Neural cell (in vitro differentiated cells): Measurements from ENCODE around the gene ADD1. TPM values are rescaled to one million over a fixed set of nuclear protein-coding genes. Genes with fewer than 3 reads are reported as not detected.

Experiments
- H2AFZ ChIP-seq: fragments of 200-600, 300-800 bp; sonication (generic), shearing (Covaris generic); 2 replicates; pipeline ENCODE4 v1.6.0; 2014; ENCODE audit warnings: low read depth, mild to moderate bottlenecking, antibody characterized with exemption, low read length, moderate library complexity
- H3F3A ChIP-seq: fragments of 200-600 bp; shearing (Covaris generic); 2 replicates; pipeline ENCODE4 v1.6.1; 2016; ENCODE audit warnings: mild to moderate bottlenecking, moderate library complexity, mixed read lengths, antibody characterized with exemption, low read length; ENCODE audit not compliant: insufficient read depth, poor library complexity, severe bottlenecking
- H3K27ac ChIP-seq: fragments of 200-600, 300-800 bp; sonication (generic), shearing (Covaris generic); 2 replicates; pipeline ENCODE4 v1.5.1; 2014; ENCODE audit warnings: mild to moderate bottlenecking, low read length, moderate library complexity
- H3K27me3 ChIP-seq: fragments of 300-800, 200-600 bp; sonication (generic), shearing (Covaris generic); 2 replicates; pipeline ENCODE4 v1.6.0; 2014; ENCODE audit warnings: mild to moderate bottlenecking, low read depth, low read length, moderate library complexity; ENCODE audit not compliant: insufficient read depth
- H3K36me3 ChIP-seq: fragments of 300-800, 200-600 bp; sonication (generic), shearing (Covaris generic); 2 replicates; pipeline ENCODE4 v1.5.1; 2014; ENCODE audit warnings: mild to moderate bottlenecking, antibody characterized with exemption, low read length, moderate library complexity; ENCODE audit not compliant: insufficient read depth
- H3K4me2 ChIP-seq: fragments of 300-800, 200-600 bp; sonication (generic), shearing (Covaris generic); 2 replicates; pipeline ENCODE4 v1.6.0; 2014; ENCODE audit warnings: mild to moderate bottlenecking, low read length
- H3K4me3 ChIP-seq: fragments of 300-800, 200-600 bp; sonication (generic), shearing (Covaris generic); 2 replicates; pipeline ENCODE4 v1.5.1; 2014; ENCODE audit warnings: mild to moderate bottlenecking, low read length, moderate library complexity
- H3K79me2 ChIP-seq: fragments of 200-600 bp; shearing (Covaris generic); replicated peaks from 2 replicates; pipeline ENCODE4 v1.6.0; 2014; ENCODE audit warnings: mild to moderate bottlenecking, low read length, moderate library complexity; ENCODE audit not compliant: insufficient read depth
- H3K9ac ChIP-seq: fragments of 300-800, 200-600 bp; sonication (generic), shearing (Covaris generic); 2 replicates; pipeline ENCODE4 v1.6.1; 2016; ENCODE audit warnings: mild to moderate bottlenecking, low read length, mixed read lengths
- H3K9me2 ChIP-seq: fragments of 200-600 bp; shearing (Covaris generic); 2 replicates; pipeline ENCODE4 v1.6.1; 2016; ENCODE audit warnings: mild to moderate bottlenecking, low read length, mixed read lengths; ENCODE audit not compliant: insufficient read depth
- H3K9me3 ChIP-seq: fragments of 200-600, 300-800 bp; sonication (generic), shearing (Covaris generic); 2 replicates; pipeline ENCODE4 v1.6.1; 2016; ENCODE audit warnings: mild to moderate bottlenecking, mixed run types, low read length, moderate library complexity, mixed read lengths
- H4K20me1 ChIP-seq: fragments of 200-600 bp; shearing (Covaris generic); 2 replicates; pipeline ENCODE4 v1.6.1; 2016; ENCODE audit warnings: mild to moderate bottlenecking, mixed run types; ENCODE audit not compliant: insufficient read depth
- EP300 ChIP-seq: fragments of 450-650 bp; conservative IDR thresholded peaks from 2 replicates; pipeline ENCODE4 v1.6.1; 2014; ENCODE audit warnings: antibody characterized with exemption, mild to moderate bottlenecking, moderate library complexity; ENCODE audit not compliant: poor library complexity, severe bottlenecking
- EZH2 ChIP-seq: fragments of 200-600, 300-800 bp; shearing (Covaris generic), sonication (generic); IDR thresholded peaks from 2 replicates; pipeline ENCODE4 v1.6.1; 2014; ENCODE audit warnings: antibody characterized with exemption, low read length, borderline replicate concordance, mild to moderate bottlenecking; ENCODE audit not compliant: insufficient read depth, poor library complexity, severe bottlenecking
- MXI1 ChIP-seq: fragments of 450-650 bp; conservative IDR thresholded peaks from 2 replicates; pipeline ENCODE4 v1.6.1; 2014; ENCODE audit warnings: antibody characterized with exemption, mild to moderate bottlenecking; ENCODE audit not compliant: poor library complexity, severe bottlenecking
- POLR2AphosphoS5 ChIP-seq: IDR thresholded peaks from 2 replicates; pipeline ENCODE4 v1.6.1; 2012
- RAD21 ChIP-seq: fragments of 450-650 bp; conservative IDR thresholded peaks from 2 replicates; pipeline ENCODE4 v1.6.1; 2014; ENCODE audit warnings: antibody characterized with exemption, mild to moderate bottlenecking, moderate library complexity
- SMC3 ChIP-seq: fragments of 450-650 bp; conservative IDR thresholded peaks from 2 replicates; pipeline ENCODE4 v1.6.1; 2014; ENCODE audit warnings: antibody characterized with exemption, mild to moderate bottlenecking, moderate library complexity; ENCODE audit not compliant: poor library complexity
- TAF1 ChIP-seq: IDR thresholded peaks from 2 replicates; pipeline ENCODE4 v1.6.1; 2012; ENCODE audit warnings: low read depth
- polyA plus RNA-seq: library from polyadenylated mRNA; depleted of rRNA; stranded (reverse); fragments of >200 nt; gene quantifications from 2 replicates; pipeline ENCODE4 v1.2.3, GENCODE V29; 2014
- TF ChIP-seq, protein P1 (sequence below): IDR thresholded peaks from 2 replicates; pipeline ENCODE4 v1.6.1; 2012; ENCODE audit warnings: borderline replicate concordance
- TF ChIP-seq, protein P2 (sequence below): fragments of 450-650 bp; IDR thresholded peaks from 2 replicates; pipeline ENCODE4 v1.5.1; 2014; ENCODE audit warnings: antibody characterized with exemption, mild to moderate bottlenecking, moderate library complexity; ENCODE audit not compliant: poor library complexity, severe bottlenecking

The ADD1 gene
- polyA plus RNA-seq, 1 donor from 2014 or later = 190 TPM

DNA sequence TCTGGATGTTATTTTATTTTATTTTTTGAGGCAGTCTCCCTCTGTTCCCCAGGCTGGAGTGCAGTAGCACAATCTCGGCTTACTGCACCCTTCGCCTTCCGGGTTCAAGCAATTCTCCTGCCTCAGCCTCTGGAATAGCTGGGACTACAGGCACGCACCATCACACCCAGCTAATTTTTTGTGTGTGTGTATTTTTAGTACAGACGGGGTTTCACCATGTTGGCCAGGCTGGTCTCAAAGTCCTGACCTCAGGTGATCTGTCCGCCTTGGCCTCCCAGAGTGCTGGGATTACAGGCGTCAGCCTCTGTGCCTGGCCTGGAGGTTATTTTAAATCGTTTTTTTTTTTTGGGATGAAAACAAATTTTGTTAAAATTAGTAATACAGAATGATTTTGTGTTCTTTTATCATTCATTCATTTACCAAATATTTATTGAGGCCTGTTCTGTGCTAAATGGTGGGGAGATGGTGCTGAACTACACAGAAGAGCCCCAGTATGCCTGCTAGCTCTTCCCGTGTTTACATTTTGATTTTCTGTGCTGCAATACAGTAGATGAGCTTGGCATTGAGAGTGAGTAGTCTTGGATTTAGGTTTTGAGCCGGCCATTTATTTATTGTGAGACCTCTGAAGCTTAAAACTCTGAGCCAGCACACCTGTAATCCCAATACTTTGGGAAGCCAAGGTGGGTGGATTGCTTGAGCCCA lies 22.7 kb downstream of the ADD1 start:
- no peak overlapping the region for H2AFZ ChIP-seq
- no peaks in the 10 kb centered on the region for H3K9me2 ChIP-seq
- H3K9me3 ChIP-seq = no peaks in the 10 kb centered on the region
- no peak overlapping the region for H3K27ac ChIP-seq
- H3K9ac ChIP-seq = no peak overlapping the region
- no peaks in the 10 kb centered on the region for H3F3A ChIP-seq
- no peak overlapping the region for H3K4me2 ChIP-seq
- H3K27me3 ChIP-seq = no peaks in the 10 kb centered on the region
- no peak for TF ChIP-seq SMC3
- no peak for TF ChIP-seq POLR2AphosphoS5
- TF ChIP-seq TAF1 = no peak
- TF ChIP-seq EZH2 = no peak
- TF ChIP-seq MXI1 = no peak
- TF ChIP-seq, protein P1, sequence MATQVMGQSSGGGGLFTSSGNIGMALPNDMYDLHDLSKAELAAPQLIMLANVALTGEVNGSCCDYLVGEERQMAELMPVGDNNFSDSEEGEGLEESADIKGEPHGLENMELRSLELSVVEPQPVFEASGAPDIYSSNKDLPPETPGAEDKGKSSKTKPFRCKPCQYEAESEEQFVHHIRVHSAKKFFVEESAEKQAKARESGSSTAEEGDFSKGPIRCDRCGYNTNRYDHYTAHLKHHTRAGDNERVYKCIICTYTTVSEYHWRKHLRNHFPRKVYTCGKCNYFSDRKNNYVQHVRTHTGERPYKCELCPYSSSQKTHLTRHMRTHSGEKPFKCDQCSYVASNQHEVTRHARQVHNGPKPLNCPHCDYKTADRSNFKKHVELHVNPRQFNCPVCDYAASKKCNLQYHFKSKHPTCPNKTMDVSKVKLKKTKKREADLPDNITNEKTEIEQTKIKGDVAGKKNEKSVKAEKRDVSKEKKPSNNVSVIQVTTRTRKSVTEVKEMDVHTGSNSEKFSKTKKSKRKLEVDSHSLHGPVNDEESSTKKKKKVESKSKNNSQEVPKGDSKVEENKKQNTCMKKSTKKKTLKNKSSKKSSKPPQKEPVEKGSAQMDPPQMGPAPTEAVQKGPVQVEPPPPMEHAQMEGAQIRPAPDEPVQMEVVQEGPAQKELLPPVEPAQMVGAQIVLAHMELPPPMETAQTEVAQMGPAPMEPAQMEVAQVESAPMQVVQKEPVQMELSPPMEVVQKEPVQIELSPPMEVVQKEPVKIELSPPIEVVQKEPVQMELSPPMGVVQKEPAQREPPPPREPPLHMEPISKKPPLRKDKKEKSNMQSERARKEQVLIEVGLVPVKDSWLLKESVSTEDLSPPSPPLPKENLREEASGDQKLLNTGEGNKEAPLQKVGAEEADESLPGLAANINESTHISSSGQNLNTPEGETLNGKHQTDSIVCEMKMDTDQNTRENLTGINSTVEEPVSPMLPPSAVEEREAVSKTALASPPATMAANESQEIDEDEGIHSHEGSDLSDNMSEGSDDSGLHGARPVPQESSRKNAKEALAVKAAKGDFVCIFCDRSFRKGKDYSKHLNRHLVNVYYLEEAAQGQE = no peak
- TF ChIP-seq EP300 = no peak
- TF ChIP-seq, protein P2, sequence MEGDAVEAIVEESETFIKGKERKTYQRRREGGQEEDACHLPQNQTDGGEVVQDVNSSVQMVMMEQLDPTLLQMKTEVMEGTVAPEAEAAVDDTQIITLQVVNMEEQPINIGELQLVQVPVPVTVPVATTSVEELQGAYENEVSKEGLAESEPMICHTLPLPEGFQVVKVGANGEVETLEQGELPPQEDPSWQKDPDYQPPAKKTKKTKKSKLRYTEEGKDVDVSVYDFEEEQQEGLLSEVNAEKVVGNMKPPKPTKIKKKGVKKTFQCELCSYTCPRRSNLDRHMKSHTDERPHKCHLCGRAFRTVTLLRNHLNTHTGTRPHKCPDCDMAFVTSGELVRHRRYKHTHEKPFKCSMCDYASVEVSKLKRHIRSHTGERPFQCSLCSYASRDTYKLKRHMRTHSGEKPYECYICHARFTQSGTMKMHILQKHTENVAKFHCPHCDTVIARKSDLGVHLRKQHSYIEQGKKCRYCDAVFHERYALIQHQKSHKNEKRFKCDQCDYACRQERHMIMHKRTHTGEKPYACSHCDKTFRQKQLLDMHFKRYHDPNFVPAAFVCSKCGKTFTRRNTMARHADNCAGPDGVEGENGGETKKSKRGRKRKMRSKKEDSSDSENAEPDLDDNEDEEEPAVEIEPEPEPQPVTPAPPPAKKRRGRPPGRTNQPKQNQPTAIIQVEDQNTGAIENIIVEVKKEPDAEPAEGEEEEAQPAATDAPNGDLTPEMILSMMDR = no peak
- TF ChIP-seq RAD21 = no peak
- H4K20me1 ChIP-seq = peaks cover 3% of the 10 kb centered on the region
- H3K36me3 ChIP-seq = no peaks in the 10 kb centered on the region
- peaks cover 46% of the 10 kb centered on the region for H3K79me2 ChIP-seq
- no peak overlapping the region for H3K4me3 ChIP-seq

DNA sequence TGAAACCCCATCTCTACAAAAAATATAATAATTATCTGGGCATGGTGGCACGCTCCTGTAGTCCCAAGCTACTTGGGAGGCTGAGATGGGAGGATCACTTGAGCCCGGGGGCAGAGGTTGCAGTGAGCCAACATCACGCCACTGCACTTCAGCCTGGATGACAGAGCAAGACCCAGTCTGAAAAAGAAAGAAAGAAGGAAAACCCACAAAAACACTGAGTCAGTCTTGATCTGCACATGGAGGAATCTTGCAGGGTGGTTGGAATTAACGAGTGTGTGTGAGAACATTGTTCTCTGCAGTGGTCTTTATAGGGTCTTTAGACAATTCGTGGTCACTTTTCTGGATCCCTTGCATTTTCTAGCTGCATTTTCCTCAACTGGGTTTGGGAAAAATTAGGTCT lies 23.2 kb downstream of the ADD1 start:
- Histone ChIP-seq H4K20me1 (peaks cover 3% of the 10 kb centered on the region), H3K4me3 (no peak overlapping the region), H3K27ac (no peak overlapping the region), H3K36me3 (no peaks in the 10 kb centered on the region), H3K9me2 (no peaks in the 10 kb centered on the region), H2AFZ (no peak overlapping the region), H3K9me3 (no peaks in the 10 kb centered on the region), H3K79me2 (peaks cover 46% of the 10 kb centered on the region), H3K9ac (no peak overlapping the region), H3F3A (no peaks in the 10 kb centered on the region), H3K4me2 (no peak overlapping the region), H3K27me3 (no peaks in the 10 kb centered on the region)
- TF ChIP-seq, protein P1 = no peak
- TF ChIP-seq SMC3 = no peak
- no peak for TF ChIP-seq EZH2
- TF ChIP-seq POLR2AphosphoS5 = no peak
- TF ChIP-seq TAF1 = no peak
